GM23338 (cell line): ENCODE results near the gene NAA20. TPM values are rescaled to one million over a fixed set of nuclear protein-coding genes. Genes with fewer than 3 reads are reported as not detected.

Source experiments
- ATAC-seq: fragments of 200-7000 bp; cut with Tn5 transposase; 3 replicates; pipeline ENCODE4 v1.9.1; 2020
- DNase-seq: peaks from one replicate; pipeline ENCODE4 v3.0.0-alpha.2; 2015; ENCODE audit warnings: low spot score
- H2AFZ ChIP-seq: fragments of 200-600 bp; sonication (generic); 2 replicates; pipeline ENCODE4 v1.8.0; 2016; ENCODE audit warnings: antibody characterized with exemption, mild to moderate bottlenecking, moderate library complexity
- H3F3A ChIP-seq: fragments of 200-600 bp; sonication (generic); replicated peaks from 2 replicates; pipeline ENCODE4 v1.8.0; 2017; ENCODE audit warnings: antibody characterized with exemption, mixed run types, low read depth
- H3K27ac ChIP-seq: fragments of 200-600 bp; sonication (generic); 2 replicates; pipeline ENCODE4 v1.6.1; 2016; ENCODE audit warnings: low read depth
- H3K27me3 ChIP-seq: fragments of 200-600 bp; sonication (generic); 2 replicates; pipeline ENCODE4 v1.8.0; 2016; ENCODE audit warnings: mild to moderate bottlenecking, mixed run types, moderate library complexity; ENCODE audit not compliant: insufficient read depth
- H3K36me3 ChIP-seq: fragments of 200-600 bp; sonication (generic); 2 replicates; pipeline ENCODE4 v1.8.0; 2016; ENCODE audit warnings: mild to moderate bottlenecking; ENCODE audit not compliant: insufficient read depth
- H3K4me1 ChIP-seq: fragments of 200-600 bp; sonication (generic); 2 replicates; pipeline ENCODE4 v1.8.0; 2016; ENCODE audit warnings: mild to moderate bottlenecking, moderate library complexity; ENCODE audit not compliant: insufficient read depth
- H3K4me2 ChIP-seq: fragments of 200-600 bp; sonication (generic); 2 replicates; pipeline ENCODE4 v1.7.1; 2017; ENCODE audit warnings: mixed run types
- H3K4me3 ChIP-seq: fragments of 200-600 bp; sonication (generic); 2 replicates; pipeline ENCODE4 v1.6.1; 2016; ENCODE audit warnings: mixed run types
- H3K79me2 ChIP-seq: fragments of 200-600 bp; sonication (generic); replicated peaks from 2 replicates; pipeline ENCODE4 v1.8.0; 2017; ENCODE audit warnings: mild to moderate bottlenecking; ENCODE audit not compliant: insufficient read depth
- H3K9me2 ChIP-seq: fragments of 200-600 bp; sonication (generic); 2 replicates; pipeline ENCODE4 v1.8.0; 2017; ENCODE audit not compliant: insufficient read depth
- H4K20me1 ChIP-seq: fragments of 200-600 bp; sonication (generic); replicated peaks from 2 replicates; pipeline ENCODE4 v1.8.0; 2017; ENCODE audit warnings: mild to moderate bottlenecking; ENCODE audit not compliant: insufficient read depth
- H3K27ac Mint-ChIP-seq: 2 replicates; pipeline ENCODE4 v1.8.0; 2020; ENCODE audit warnings: inconsistent platforms, mild to moderate bottlenecking, moderate library complexity, mixed read lengths
- H3K27me3 Mint-ChIP-seq: 3 replicates; pipeline ENCODE4 v1.8.0; 2022; ENCODE audit warnings: low read depth, mild to moderate bottlenecking, moderate library complexity, mixed read lengths, inconsistent platforms; ENCODE audit not compliant: insufficient read depth, poor library complexity
- H3K36me3 Mint-ChIP-seq: 3 replicates; pipeline ENCODE4 v1.8.0; 2021; ENCODE audit warnings: low read depth, mild to moderate bottlenecking, inconsistent platforms, moderate library complexity, mixed read lengths
- H3K4me1 Mint-ChIP-seq: 3 replicates; pipeline ENCODE4 v1.8.0; 2020; ENCODE audit warnings: mild to moderate bottlenecking, inconsistent platforms, mixed read lengths
- H3K4me3 Mint-ChIP-seq: 3 replicates; pipeline ENCODE4 v1.8.0; 2021; ENCODE audit warnings: moderate library complexity, mild to moderate bottlenecking, inconsistent platforms, mixed read lengths
- H3K9me3 Mint-ChIP-seq: 3 replicates; pipeline ENCODE4 v1.8.0; 2020; ENCODE audit warnings: moderate library complexity, mild to moderate bottlenecking, inconsistent platforms, mixed read lengths
- CREB1 ChIP-seq: fragments of 250-450 bp; sonication (Bioruptor Pico); IDR thresholded peaks from 2 replicates; pipeline ENCODE4 v1.5.0; 2020; ENCODE audit warnings: low read depth, mild to moderate bottlenecking, moderate library complexity
- EZH2 ChIP-seq: fragments of 200-600 bp; sonication (generic); IDR thresholded peaks from one replicate; pipeline ENCODE4 v1.8.0; 2017; ENCODE audit warnings: antibody characterized with exemption, mild to moderate bottlenecking, low read depth; ENCODE audit not compliant: unreplicated experiment
- EZH2phosphoT487 ChIP-seq: fragments of 200-600 bp; sonication (generic); IDR thresholded peaks from one replicate; pipeline ENCODE4 v1.8.1; 2018; ENCODE audit warnings: antibody characterized with exemption; ENCODE audit not compliant: unreplicated experiment
- JUNB ChIP-seq: IDR thresholded peaks from one replicate; pipeline ENCODE4 v1.6.1; 2016; ENCODE audit warnings: antibody characterized with exemption; ENCODE audit not compliant: unreplicated experiment
- NANOG ChIP-seq: IDR thresholded peaks from 2 replicates; pipeline ENCODE4 v1.6.1; 2016; ENCODE audit warnings: antibody characterized with exemption, borderline replicate concordance
- POLR2AphosphoS5 ChIP-seq: IDR thresholded peaks from 2 replicates; pipeline ENCODE4 v1.6.1; 2016; ENCODE audit warnings: antibody characterized with exemption, low read depth
- STAT1 ChIP-seq: IDR thresholded peaks from one replicate; pipeline ENCODE4 v1.6.1; 2016; ENCODE audit warnings: antibody characterized with exemption; ENCODE audit not compliant: unreplicated experiment
- ZNF114 ChIP-seq: fragments of 250-450 bp; sonication (Bioruptor Pico); IDR thresholded peaks from 2 replicates; pipeline ENCODE4 v1.5.0; 2020; ENCODE audit warnings: mild to moderate bottlenecking, moderate library complexity
- ZNF331 ChIP-seq: fragments of 250-450 bp; sonication (Bioruptor Pico); IDR thresholded peaks from 2 replicates; pipeline ENCODE4 v1.5.0; 2020; ENCODE audit warnings: low read depth, mild to moderate bottlenecking, moderate library complexity
- polyA plus RNA-seq: library from polyadenylated mRNA; unstranded; fragments of >200 nt; fragmentation: Nextera tagmentation; extraction: Ambion mirVana; gene quantifications from 2 replicates; pipeline ENCODE4 v1.2.1, GENCODE V29; 2016
- total RNA-seq: library from RNA; depleted of rRNA; stranded (reverse); fragments of >200 nt; shearing (Covaris generic); gene quantifications from 2 replicates; pipeline ENCODE4 v1.2.3, GENCODE V29; 2014
- TF ChIP-seq, protein P1 (sequence below): IDR thresholded peaks from one replicate; pipeline ENCODE4 v1.6.1; 2018; ENCODE audit warnings: antibody characterized with exemption; ENCODE audit not compliant: unreplicated experiment
- TF ChIP-seq, protein P2 (sequence below), 2 experiments: fragments of 200-600 bp in 1 of 2; sonication (generic) in 1 of 2; conservative IDR thresholded peaks; 2 replicates each; pipeline versions ENCODE4 v1.5.1 to v1.6.1; 2016 to 2017; ENCODE audit warnings: antibody characterized with exemption in 2 of 2, low read depth in 2 of 2, mild to moderate bottlenecking in 2 of 2, moderate library complexity in 1 of 2
- TF ChIP-seq, protein P3 (sequence below): fragments of 250-450 bp; sonication (Bioruptor Pico); IDR thresholded peaks from 2 replicates; pipeline ENCODE4 v1.5.0; 2020; ENCODE audit warnings: mild to moderate bottlenecking, moderate library complexity
- TF ChIP-seq, protein P4 (sequence below): IDR thresholded peaks from 2 replicates; pipeline ENCODE4 v1.6.1; 2016; ENCODE audit warnings: antibody characterized with exemption

NAA20 gene
- total and polyA plus RNA-seq, 2 experiments from 2014 or later = 28.7 to 117 TPM

DNA sequence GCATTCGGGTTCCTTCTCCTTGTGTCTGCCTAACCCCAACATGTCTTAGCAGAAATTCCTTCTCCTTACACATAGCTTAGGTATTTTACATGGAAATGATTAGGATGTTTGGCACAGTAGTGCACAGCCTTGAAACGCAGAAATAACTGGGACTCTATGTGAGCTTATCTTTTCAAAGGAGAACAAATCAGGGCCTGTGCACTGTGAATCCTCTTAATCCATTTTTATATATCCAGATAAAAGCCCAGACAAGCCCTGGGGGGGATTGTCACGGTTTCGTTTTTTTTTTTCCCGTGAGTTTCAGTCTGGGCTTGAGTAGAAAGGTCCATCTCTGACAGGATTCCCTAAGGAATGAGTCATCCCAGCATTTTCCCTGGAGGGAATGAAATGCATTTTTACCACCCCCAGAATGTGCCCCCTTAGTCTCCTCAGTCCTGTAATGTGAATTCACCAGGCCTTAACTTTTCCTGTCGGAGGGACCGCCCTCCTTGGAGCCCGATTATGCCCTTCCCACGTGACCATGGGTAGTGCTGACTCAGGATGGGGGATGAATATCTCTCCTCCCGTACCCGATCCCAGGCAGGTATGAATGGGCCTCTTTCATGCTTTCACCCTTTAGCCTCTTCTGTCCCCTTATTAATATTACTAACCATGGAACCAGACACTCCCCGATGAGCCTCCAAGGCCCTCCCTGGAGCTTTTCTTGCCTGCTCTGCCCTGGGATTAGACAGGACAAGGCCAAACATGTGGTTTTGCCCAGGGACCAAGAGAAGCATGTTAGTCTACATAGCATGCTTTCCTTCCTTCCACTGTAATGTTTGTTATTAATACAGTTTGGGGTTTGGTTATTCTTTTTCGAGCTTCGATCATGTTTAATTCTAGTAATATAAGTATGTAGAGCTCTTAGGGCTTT lies 23.9 kb upstream of the NAA20 start:
- peak; percentile 30 for DNase-seq
- Histone ChIP-seq H3K36me3 (no peaks in the 10 kb centered on the region), H3K4me1 (0 out of 2 replicates have a peak, but pooled peaks cover 9% of the 10 kb centered on the region), H3K27me3 (no peaks in the 10 kb centered on the region), H2AFZ (peak overlapping the region; percentile 93), H3K79me2 (no peaks in the 10 kb centered on the region), H3K4me2 (no peak overlapping the region), H3K4me3 (no peak overlapping the region), H3F3A (no peaks in the 10 kb centered on the region), H4K20me1 (no peaks in the 10 kb centered on the region), H3K9me2 (no peaks in the 10 kb centered on the region), H3K27ac (no peak overlapping the region)
- peaks cover 19% of the 10 kb centered on the region for H3K4me1 Mint-ChIP-seq
- peak overlapping the region; percentile 76 for H3K27ac Mint-ChIP-seq
- peaks cover 6% of the 10 kb centered on the region for H3K27me3 Mint-ChIP-seq
- no peaks in the 10 kb centered on the region for H3K9me3 Mint-ChIP-seq
- ATAC-seq = peak; percentile 82
- H3K36me3 Mint-ChIP-seq = no peaks in the 10 kb centered on the region
- H3K4me3 Mint-ChIP-seq = no peak overlapping the region
- TF ChIP-seq NANOG = no peak
- TF ChIP-seq, protein P1, sequence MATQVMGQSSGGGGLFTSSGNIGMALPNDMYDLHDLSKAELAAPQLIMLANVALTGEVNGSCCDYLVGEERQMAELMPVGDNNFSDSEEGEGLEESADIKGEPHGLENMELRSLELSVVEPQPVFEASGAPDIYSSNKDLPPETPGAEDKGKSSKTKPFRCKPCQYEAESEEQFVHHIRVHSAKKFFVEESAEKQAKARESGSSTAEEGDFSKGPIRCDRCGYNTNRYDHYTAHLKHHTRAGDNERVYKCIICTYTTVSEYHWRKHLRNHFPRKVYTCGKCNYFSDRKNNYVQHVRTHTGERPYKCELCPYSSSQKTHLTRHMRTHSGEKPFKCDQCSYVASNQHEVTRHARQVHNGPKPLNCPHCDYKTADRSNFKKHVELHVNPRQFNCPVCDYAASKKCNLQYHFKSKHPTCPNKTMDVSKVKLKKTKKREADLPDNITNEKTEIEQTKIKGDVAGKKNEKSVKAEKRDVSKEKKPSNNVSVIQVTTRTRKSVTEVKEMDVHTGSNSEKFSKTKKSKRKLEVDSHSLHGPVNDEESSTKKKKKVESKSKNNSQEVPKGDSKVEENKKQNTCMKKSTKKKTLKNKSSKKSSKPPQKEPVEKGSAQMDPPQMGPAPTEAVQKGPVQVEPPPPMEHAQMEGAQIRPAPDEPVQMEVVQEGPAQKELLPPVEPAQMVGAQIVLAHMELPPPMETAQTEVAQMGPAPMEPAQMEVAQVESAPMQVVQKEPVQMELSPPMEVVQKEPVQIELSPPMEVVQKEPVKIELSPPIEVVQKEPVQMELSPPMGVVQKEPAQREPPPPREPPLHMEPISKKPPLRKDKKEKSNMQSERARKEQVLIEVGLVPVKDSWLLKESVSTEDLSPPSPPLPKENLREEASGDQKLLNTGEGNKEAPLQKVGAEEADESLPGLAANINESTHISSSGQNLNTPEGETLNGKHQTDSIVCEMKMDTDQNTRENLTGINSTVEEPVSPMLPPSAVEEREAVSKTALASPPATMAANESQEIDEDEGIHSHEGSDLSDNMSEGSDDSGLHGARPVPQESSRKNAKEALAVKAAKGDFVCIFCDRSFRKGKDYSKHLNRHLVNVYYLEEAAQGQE = no peak
- TF ChIP-seq, protein P2, sequence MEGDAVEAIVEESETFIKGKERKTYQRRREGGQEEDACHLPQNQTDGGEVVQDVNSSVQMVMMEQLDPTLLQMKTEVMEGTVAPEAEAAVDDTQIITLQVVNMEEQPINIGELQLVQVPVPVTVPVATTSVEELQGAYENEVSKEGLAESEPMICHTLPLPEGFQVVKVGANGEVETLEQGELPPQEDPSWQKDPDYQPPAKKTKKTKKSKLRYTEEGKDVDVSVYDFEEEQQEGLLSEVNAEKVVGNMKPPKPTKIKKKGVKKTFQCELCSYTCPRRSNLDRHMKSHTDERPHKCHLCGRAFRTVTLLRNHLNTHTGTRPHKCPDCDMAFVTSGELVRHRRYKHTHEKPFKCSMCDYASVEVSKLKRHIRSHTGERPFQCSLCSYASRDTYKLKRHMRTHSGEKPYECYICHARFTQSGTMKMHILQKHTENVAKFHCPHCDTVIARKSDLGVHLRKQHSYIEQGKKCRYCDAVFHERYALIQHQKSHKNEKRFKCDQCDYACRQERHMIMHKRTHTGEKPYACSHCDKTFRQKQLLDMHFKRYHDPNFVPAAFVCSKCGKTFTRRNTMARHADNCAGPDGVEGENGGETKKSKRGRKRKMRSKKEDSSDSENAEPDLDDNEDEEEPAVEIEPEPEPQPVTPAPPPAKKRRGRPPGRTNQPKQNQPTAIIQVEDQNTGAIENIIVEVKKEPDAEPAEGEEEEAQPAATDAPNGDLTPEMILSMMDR (conservative IDR thresholded peaks at IDR 0.05; ENCODE audit: low read depth in 2 of 2) = no peak
- no peak for TF ChIP-seq EZH2
- TF ChIP-seq EZH2phosphoT487 = no peak
- no peak for TF ChIP-seq ZNF114 (CRISPR knock-in tag)
- TF ChIP-seq, protein P3, sequence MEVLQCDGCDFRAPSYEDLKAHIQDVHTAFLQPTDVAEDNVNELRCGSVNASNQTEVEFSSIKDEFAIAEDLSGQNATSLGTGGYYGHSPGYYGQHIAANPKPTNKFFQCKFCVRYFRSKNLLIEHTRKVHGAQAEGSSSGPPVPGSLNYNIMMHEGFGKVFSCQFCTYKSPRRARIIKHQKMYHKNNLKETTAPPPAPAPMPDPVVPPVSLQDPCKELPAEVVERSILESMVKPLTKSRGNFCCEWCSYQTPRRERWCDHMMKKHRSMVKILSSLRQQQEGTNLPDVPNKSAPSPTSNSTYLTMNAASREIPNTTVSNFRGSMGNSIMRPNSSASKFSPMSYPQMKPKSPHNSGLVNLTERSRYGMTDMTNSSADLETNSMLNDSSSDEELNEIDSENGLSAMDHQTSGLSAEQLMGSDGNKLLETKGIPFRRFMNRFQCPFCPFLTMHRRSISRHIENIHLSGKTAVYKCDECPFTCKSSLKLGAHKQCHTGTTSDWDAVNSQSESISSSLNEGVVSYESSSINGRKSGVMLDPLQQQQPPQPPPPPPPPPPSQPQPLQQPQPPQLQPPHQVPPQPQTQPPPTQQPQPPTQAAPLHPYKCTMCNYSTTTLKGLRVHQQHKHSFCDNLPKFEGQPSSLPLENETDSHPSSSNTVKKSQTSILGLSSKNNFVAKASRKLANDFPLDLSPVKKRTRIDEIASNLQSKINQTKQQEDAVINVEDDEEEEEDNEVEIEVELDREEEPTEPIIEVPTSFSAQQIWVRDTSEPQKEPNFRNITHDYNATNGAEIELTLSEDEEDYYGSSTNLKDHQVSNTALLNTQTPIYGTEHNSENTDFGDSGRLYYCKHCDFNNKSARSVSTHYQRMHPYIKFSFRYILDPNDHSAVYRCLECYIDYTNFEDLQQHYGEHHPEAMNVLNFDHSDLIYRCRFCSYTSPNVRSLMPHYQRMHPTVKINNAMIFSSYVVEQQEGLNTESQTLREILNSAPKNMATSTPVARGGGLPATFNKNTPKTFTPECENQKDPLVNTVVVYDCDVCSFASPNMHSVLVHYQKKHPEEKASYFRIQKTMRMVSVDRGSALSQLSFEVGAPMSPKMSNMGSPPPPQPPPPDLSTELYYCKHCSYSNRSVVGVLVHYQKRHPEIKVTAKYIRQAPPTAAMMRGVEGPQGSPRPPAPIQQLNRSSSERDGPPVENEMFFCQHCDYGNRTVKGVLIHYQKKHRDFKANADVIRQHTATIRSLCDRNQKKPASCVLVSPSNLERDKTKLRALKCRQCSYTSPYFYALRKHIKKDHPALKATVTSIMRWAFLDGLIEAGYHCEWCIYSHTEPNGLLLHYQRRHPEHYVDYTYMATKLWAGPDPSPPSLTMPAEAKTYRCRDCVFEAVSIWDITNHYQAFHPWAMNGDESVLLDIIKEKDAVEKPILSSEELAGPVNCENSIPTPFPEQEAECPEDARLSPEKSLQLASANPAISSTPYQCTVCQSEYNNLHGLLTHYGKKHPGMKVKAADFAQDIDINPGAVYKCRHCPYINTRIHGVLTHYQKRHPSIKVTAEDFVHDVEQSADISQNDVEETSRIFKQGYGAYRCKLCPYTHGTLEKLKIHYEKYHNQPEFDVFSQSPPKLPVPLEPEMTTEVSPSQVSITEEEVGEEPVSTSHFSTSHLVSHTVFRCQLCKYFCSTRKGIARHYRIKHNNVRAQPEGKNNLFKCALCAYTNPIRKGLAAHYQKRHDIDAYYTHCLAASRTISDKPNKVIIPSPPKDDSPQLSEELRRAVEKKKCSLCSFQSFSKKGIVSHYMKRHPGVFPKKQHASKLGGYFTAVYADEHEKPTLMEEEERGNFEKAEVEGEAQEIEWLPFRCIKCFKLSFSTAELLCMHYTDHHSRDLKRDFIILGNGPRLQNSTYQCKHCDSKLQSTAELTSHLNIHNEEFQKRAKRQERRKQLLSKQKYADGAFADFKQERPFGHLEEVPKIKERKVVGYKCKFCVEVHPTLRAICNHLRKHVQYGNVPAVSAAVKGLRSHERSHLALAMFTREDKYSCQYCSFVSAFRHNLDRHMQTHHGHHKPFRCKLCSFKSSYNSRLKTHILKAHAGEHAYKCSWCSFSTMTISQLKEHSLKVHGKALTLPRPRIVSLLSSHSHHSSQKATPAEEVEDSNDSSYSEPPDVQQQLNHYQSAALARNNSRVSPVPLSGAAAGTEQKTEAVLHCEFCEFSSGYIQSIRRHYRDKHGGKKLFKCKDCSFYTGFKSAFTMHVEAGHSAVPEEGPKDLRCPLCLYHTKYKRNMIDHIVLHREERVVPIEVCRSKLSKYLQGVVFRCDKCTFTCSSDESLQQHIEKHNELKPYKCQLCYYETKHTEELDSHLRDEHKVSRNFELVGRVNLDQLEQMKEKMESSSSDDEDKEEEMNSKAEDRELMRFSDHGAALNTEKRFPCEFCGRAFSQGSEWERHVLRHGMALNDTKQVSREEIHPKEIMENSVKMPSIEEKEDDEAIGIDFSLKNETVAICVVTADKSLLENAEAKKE (CRISPR knock-in tag) = no peak
- TF ChIP-seq POLR2AphosphoS5 = no peak
- TF ChIP-seq ZNF331 = no peak
- no peak for TF ChIP-seq STAT1
- TF ChIP-seq JUNB = no peak
- TF ChIP-seq CREB1 (CRISPR knock-in tag) = no peak
- TF ChIP-seq, protein P4, sequence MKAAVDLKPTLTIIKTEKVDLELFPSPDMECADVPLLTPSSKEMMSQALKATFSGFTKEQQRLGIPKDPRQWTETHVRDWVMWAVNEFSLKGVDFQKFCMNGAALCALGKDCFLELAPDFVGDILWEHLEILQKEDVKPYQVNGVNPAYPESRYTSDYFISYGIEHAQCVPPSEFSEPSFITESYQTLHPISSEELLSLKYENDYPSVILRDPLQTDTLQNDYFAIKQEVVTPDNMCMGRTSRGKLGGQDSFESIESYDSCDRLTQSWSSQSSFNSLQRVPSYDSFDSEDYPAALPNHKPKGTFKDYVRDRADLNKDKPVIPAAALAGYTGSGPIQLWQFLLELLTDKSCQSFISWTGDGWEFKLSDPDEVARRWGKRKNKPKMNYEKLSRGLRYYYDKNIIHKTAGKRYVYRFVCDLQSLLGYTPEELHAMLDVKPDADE = no peak
